Activated T-cell treated with anti-CD3 and anti-CD28 coated beads, Interleukin-2, amount 50 U/mL, for 72 hours (primary cell): Measurements from ENCODE around the gene CX3CL1. TPM values are rescaled to one million over a fixed set of nuclear protein-coding genes. Genes with fewer than 3 reads are reported as not detected.
A peak's percentile ranks its signal among the peaks of the same experiment; 100 is the strongest.
"Not testable (repeated sequence)": the region's sequence is repeated elsewhere in the genome, so short reads cannot be mapped to it uniquely, and the experiment has no call there.

Experiments used
- ATAC-seq, 2 donors: fragments of 150-1000 bp; cut with Tn5 transposase; replicated peaks in 1 of 2; 2 replicates each; pipeline ENCODE4 v1.10.0; 2021; ENCODE audit warnings: moderate library complexity in 2 of 2, mild to moderate bottlenecking in 1 of 2
- DNase-seq, 2 donors: peaks; one replicate each; pipeline ENCODE4 v3.0.0; 2021 to 2022; ENCODE audit warnings: mixed read lengths in 1 of 2
- H3K27ac Mint-ChIP-seq: one replicate; pipeline ENCODE4 v1.8.0; 2022; ENCODE audit warnings: mild to moderate bottlenecking, moderate library complexity, mixed read lengths
- H3K27me3 Mint-ChIP-seq: one replicate; pipeline ENCODE4 v1.8.0; 2022; ENCODE audit warnings: low read depth, mixed read lengths
- H3K36me3 Mint-ChIP-seq, 2 donors: one replicate each; pipeline ENCODE4 v1.8.0; 2022; ENCODE audit warnings: mixed read lengths in 2 of 2, mild to moderate bottlenecking in 1 of 2; ENCODE audit not compliant: insufficient read depth in 2 of 2
- H3K4me1 Mint-ChIP-seq: one replicate; pipeline ENCODE4 v1.8.0; 2022; ENCODE audit warnings: low read depth, mixed read lengths
- H3K4me3 Mint-ChIP-seq, 2 donors: one replicate each; pipeline ENCODE4 v1.8.0; 2022; ENCODE audit warnings: mild to moderate bottlenecking in 2 of 2, mixed read lengths in 2 of 2, moderate library complexity in 2 of 2
- H3K9me3 Mint-ChIP-seq, 2 donors: one replicate each; pipeline ENCODE4 v1.8.0; 2022; ENCODE audit warnings: mixed read lengths in 2 of 2
- total RNA-seq, 2 donors: library from RNA; stranded (reverse); gene quantifications; one replicate each; pipeline ENCODE4 v1.2.3, GENCODE V29; 2022

CX3CL1 gene
- total RNA-seq, 2 donors from 2014 or later = not detected

DNA sequence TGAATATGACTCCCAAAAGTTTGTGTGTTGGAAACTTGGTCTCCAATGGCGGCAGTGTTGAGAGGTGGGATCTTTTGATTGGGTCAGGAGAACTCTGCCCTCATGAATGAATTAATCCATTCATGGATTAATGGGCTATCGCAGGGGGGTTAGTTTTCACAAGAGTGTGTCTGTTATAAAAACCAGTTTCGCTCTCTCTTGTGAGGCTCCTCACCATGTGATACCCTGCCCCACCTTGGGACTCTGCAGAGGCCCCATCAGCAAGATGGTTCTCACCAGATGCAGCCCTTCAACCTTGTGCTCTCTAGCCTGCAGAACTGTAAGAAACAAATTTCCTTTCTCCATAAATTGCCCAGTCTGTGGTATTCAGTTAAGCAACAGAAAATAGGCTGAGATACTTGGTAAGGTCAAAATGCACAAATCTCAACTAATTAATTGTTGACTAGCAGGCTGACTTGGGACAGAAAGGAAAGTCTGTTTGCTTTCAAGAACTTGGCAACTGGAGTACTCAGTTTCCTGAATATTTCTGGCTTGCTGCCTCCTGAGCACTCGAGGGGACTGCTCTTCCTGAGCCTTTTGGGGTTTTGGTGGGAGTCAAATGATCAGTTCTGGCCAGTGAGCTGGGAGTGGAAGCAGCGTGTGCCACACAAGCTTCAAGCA lies 18.5 kb downstream of the CX3CL1 start:
- peaks cover 11% of the 10 kb centered on the region for H3K4me1 Mint-ChIP-seq
- no peak overlapping the region for H3K27ac Mint-ChIP-seq
- H3K4me3 Mint-ChIP-seq = no peak overlapping the region
- H3K27me3 Mint-ChIP-seq = peaks cover 12% of the 10 kb centered on the region
- DNase-seq (no peak), ATAC-seq (no peak)
- H3K36me3 Mint-ChIP-seq = no peaks in the 10 kb centered on the region
- H3K9me3 Mint-ChIP-seq = no peaks in the 10 kb centered on the region

- Mint-ChIP-seq H3K4me3 (no peak overlapping the region), H3K9me3 (no peaks in the 10 kb centered on the region), H3K36me3 (no peaks in the 10 kb centered on the region), H3K4me1 (peaks cover 11% of the 10 kb centered on the region), H3K27me3 (peaks cover 12% of the 10 kb centered on the region), H3K27ac (no peak overlapping the region)
- no peak for DNase-seq
- no peak for ATAC-seq
Measured at GRCh38 chr16:57391300-57391699, 19.0 kb downstream of the CX3CL1 start.

GRCh38 chr16:57391708-57392107 lies 19.4 kb downstream of the CX3CL1 start:
- no peak for DNase-seq
- Mint-ChIP-seq H3K4me1 (peaks cover 11% of the 10 kb centered on the region), H3K27me3 (peaks cover 12% of the 10 kb centered on the region), H3K9me3 (no peaks in the 10 kb centered on the region), H3K4me3 (no peak overlapping the region), H3K36me3 (no peaks in the 10 kb centered on the region), H3K27ac (no peak overlapping the region)
- no peak for ATAC-seq

DNA sequence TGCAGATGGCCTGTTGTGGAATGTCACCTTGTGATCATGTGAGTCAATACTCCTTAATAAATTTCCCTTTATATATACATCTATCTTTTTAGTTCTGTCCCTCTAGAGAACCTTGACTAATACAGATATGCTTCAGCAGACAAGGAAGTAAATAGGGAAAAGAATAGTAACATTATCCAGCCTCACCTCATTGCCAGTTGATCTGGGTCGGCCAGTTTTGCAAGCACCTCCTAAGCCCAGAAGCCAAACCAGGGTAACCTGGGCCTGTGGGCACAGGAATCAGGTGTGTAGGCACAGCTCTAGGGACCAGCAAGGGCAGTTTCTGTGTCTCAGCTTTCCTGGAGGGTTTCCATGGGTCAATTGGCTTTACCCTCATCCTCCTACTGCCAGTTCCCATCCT lies 20.4 kb downstream of the CX3CL1 start:
- Mint-ChIP-seq H3K4me3 (no peak overlapping the region), H3K4me1 (peaks cover 8% of the 10 kb centered on the region), H3K36me3 (no peaks in the 10 kb centered on the region), H3K27ac (no peak overlapping the region), H3K9me3 (no peaks in the 10 kb centered on the region), H3K27me3 (peaks cover 12% of the 10 kb centered on the region)
- DNase-seq (no peak), ATAC-seq (no peak)

DNA sequence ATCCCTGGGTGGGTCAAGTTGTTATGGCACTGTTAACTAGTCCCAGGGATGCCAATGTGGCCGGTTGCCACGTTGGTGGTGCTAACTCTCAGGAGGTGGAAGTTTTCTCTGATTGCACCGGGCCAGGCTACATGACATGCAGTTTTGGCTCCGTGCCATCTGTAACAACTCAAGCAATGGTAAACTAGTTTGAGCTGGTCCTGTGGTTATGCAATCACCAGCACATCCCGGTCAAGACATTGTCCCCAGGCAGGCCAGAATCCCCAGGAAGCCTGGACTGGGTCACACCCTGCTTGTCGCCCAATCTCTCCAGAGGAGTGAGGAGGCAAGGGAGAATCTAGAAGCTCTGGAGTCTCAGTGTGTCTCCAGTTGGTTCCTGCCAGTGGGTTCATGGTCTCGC lies 22.2 kb downstream of the CX3CL1 start:
- H3K4me3 Mint-ChIP-seq = no peak overlapping the region
- H3K27ac Mint-ChIP-seq = no peak overlapping the region
- ATAC-seq (no peak), DNase-seq (no peak)
- no peaks in the 10 kb centered on the region for H3K36me3 Mint-ChIP-seq
- H3K27me3 Mint-ChIP-seq = peaks cover 6% of the 10 kb centered on the region
- H3K9me3 Mint-ChIP-seq = no peaks in the 10 kb centered on the region
- H3K4me1 Mint-ChIP-seq = no peaks in the 10 kb centered on the region

DNA sequence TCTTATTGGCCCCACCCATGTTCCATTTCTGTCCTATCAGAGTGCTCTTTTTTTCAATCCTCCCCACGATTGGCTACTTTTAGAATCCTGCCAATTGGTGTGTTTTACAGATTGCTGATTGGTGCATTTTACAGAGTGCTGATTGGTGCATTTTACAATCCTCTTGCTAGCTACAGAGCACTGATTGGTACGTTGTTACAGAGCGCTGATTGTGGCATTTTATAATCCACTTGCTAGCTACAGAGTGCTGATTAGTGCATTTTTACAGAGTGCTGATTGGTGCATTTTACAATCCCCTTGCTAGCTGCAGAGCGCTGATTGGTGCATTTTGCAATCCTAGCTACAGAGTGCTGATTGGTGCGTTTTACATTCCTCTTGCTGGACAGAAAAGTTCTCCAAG lies 22.7 kb downstream of the CX3CL1 start:
- H3K36me3 Mint-ChIP-seq = no peaks in the 10 kb centered on the region

DNA sequence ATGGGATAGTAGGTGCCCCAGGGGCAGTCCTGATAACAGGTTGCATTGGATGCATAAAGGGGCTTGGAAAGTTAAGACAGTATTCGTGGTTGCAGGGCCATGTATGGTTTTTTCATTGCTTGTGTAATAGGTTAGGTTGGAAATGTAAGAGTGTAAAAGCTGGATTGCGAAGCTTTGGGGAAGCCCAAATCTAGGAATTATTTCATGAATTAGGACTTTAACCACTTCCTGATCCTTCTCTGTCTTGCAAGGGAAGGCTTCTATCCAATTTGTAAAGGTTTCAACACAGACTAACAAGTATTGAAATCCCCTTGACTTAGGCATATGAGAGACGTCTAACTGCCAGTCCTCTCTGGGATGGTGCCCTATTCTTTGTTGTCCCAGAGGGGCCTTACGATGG lies 24.5 kb downstream of the CX3CL1 start:
- no peaks in the 10 kb centered on the region for H3K36me3 Mint-ChIP-seq
- H3K4me3 Mint-ChIP-seq = no peak overlapping the region
- DNase-seq (no peak), ATAC-seq (no peak)
- H3K27ac Mint-ChIP-seq = no peak overlapping the region
- H3K9me3 Mint-ChIP-seq = no peaks in the 10 kb centered on the region
- no peaks in the 10 kb centered on the region for H3K27me3 Mint-ChIP-seq
- no peaks in the 10 kb centered on the region for H3K4me1 Mint-ChIP-seq

More for the DNA sequence above, 22.7 kb downstream of the CX3CL1 start:
- ATAC-seq = no peak
- DNase-seq = no peak
- Mint-ChIP-seq H3K4me3 (no peak overlapping the region), H3K27me3 (no peaks in the 10 kb centered on the region), H3K27ac (no peak overlapping the region), H3K4me1 (no peaks in the 10 kb centered on the region), H3K9me3 (no peaks in the 10 kb centered on the region)

GRCh38 chr16:57397493-57397892 lies 25.2 kb downstream of the CX3CL1 start:
- not testable (repeated sequence) for H3K4me3 Mint-ChIP-seq, H3K27me3 Mint-ChIP-seq, ATAC-seq, H3K9me3 Mint-ChIP-seq, H3K36me3 Mint-ChIP-seq, H3K27ac Mint-ChIP-seq, DNase-seq, H3K4me1 Mint-ChIP-seq

DNA sequence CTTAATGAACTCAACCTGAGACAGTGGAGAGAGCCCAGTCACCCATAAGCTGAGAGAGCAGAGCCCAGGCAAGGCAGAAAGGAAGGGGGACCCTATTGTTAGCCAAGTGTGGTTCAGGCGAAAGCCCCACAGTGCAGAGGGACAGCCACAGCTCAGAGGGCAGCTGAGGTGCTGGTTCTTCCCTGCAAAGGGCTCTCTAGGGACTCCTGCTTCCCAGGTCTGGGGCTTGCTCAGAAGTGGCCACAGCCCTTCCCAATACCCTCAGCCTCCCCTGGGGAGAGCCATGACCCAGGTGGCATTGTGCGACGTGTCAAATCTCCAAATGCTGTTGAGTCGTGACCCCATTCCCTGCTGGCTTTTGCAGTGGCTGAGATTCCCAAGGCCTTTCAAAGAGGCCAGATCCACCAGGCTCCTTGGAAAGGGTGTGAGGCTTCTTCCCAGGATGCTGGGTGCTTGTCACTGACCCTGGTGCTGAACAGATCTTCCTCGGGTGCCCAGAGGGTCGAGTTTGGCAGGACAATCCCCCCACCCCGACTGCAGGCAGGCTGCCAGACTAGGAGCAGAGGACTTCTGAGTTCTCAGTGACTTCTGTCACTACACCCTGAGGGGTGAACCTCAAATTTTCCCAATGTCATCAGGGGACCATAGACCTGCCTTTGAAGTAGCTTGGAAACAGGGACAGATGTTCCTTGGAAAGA lies 29.8 kb downstream of the CX3CL1 start:
- ATAC-seq (no peak), DNase-seq (no peak)
- H3K36me3 Mint-ChIP-seq = no peaks in the 10 kb centered on the region
- H3K27ac Mint-ChIP-seq = no peak overlapping the region
- no peaks in the 10 kb centered on the region for H3K27me3 Mint-ChIP-seq
- H3K9me3 Mint-ChIP-seq = no peaks in the 10 kb centered on the region
- peaks cover 8% of the 10 kb centered on the region for H3K4me1 Mint-ChIP-seq
- no peak overlapping the region for H3K4me3 Mint-ChIP-seq

DNA sequence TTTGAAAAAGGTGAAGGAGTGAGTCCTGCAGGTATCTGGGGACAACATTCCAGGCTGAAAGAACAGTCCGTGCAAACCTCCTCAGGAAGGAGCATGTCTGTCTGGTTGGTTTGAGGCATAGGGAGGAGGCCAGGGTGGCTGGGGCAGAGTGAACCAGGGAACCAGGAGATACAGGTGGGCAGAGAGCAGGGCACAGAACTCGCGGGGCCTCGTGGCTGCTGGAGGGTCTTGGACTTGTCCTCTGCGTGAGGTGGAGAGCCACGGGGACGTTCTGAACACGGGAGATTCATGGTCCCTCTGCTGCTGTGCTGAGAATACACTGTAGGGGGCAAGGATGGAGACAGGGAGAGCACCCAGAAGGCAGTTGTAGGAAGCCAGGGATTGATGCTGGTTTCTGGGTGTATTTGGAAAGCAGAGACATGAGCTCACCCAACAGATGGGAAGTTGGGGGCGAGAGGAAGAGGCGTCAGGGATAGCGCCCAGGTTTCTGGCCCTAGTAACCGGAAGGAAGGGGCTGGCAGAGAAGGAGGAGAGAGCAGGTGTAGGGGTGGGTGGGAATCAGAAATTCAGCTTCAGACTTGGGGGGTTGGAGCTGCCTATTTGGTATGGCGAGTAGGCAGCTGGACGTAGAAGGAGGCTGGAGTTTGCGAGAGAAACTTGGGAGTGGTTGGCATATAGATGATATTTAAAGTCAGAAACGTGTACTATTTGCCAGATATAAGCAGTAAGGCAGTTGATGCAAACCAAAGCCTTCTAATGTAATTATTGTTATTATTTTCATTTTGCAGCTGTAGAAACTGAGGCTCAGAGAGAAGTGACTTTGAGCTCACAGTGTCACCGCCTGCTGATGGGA lies 31.9 kb downstream of the CX3CL1 start, which contains the start of gene CCL17:
Gene CCL17, plus strand, starts transcription at position 803 of the 853 bp plus-strand sequence. CDS start 9,166 bp downstream, outside the sequence.
- Mint-ChIP-seq H3K9me3 (no peaks in the 10 kb centered on the region), H3K36me3 (no peaks in the 10 kb centered on the region), H3K4me3 (no peak within 1 kb of the TSS), H3K27ac (no peak within 1 kb of the TSS), H3K27me3 (no peaks in the 10 kb centered on the region), H3K4me1 (peaks cover 8% of the 10 kb centered on the region)
- peak in 1 of 2 donors; percentile 36 for ATAC-seq
- DNase-seq = no peak

- Mint-ChIP-seq H3K27ac (no peak overlapping the region), H3K9me3 (no peaks in the 10 kb centered on the region), H3K36me3 (no peaks in the 10 kb centered on the region), H3K27me3 (no peaks in the 10 kb centered on the region), H3K4me3 (no peak overlapping the region), H3K4me1 (peaks cover 8% of the 10 kb centered on the region)
- ATAC-seq = peak in 1 of 2 donors; percentile 35
- DNase-seq = no peak
Measured at GRCh38 chr16:57405097-57405496, 32.8 kb downstream of the CX3CL1 start.

DNA sequence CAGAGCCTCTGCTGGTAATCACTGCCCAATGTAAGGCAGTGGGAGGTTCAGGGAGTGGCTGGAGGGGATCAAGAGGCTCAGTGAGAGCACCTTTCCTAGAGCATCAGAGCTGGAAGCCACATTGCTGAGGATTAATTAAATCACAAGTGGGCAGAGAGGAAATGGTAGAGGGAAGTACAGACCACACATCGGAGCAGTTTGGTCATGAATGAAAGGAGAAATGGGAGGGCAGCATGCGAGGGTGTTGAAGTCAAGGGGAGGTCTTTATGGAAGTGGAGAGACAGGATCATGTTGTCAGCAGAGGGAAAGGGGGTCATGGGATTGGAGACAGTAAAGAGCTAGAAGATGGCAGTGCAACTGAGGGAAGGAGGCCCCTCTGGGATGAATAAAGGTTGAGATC lies 34.6 kb downstream of the CX3CL1 start:
- H3K27ac Mint-ChIP-seq = no peak overlapping the region
- no peaks in the 10 kb centered on the region for H3K36me3 Mint-ChIP-seq
- ATAC-seq (no peak), DNase-seq (no peak)
- no peak overlapping the region for H3K4me3 Mint-ChIP-seq
- no peaks in the 10 kb centered on the region for H3K9me3 Mint-ChIP-seq
- peaks cover 8% of the 10 kb centered on the region for H3K4me1 Mint-ChIP-seq
- no peaks in the 10 kb centered on the region for H3K27me3 Mint-ChIP-seq
